Measurements from ENCODE around the gene ABLIM3.

ABLIM3 gene

DNA sequence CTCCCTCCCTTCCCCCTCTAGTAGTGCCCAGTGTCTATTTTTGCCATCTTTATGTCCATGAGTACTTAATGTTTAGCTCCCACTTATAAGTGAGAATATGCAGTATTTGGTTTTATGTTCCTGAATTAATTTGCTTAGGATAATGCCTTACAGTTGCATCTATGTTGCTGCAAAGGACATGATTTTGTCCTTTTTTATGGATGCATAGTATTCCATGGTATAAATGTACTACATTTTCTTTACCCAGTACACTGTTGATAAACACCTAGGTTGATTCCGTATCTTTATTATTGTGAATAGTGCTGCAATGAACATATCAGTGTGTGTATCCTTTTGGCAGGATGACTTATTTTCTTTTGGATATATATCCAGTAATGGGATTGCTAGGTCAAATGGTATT lies 3.8 kb downstream of the ABLIM3 start:
- H3K27me3 ChIP-seq (ENCODE audit: insufficient read depth, low read length) = no peaks in the 10 kb centered on the region
- H3K27ac ChIP-seq (ENCODE audit: low read depth, low read length) = no peak overlapping the region
- peaks cover 44% of the 10 kb centered on the region for H3K4me1 ChIP-seq (ENCODE audit: control insufficient read depth, insufficient read depth, low read length, unreplicated experiment)
- no peak overlapping the region for H2AFZ ChIP-seq (ENCODE audit: low read length, unreplicated experiment)
- peaks cover 91% of the 10 kb centered on the region for H3K79me2 ChIP-seq (ENCODE audit: control insufficient read depth, insufficient read depth, low read length, unreplicated experiment)
- peaks cover 37% of the 10 kb centered on the region for H3K36me3 ChIP-seq (ENCODE audit: insufficient read depth, low read length)
- H3K4me3 ChIP-seq (ENCODE audit: low read depth, low read length) = peak overlapping the region; percentile 75

DNA sequence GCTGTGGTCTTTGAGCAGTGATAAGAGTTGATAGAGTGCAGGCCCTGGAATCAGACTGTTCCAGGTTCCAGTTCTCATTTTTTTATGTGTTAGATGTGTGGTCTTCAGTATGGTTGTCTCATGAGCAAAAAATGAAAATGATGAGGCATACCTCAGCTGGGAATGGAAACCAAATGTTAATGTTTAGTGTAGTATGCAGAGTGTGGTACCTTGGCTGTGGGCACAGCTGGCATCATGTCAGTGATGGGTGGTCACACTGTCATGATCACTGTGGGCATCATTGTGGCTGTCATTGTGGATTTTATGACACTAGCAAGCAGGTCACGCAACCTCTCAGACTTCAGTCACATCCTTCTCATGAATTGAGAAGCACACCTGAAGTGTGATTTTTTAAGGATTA lies 6.4 kb downstream of the ABLIM3 start:
- Histone ChIP-seq H3K79me2 (ENCODE audit: control insufficient read depth, insufficient read depth, low read length, unreplicated experiment) (peaks cover 96% of the 10 kb centered on the region), H3K4me3 (ENCODE audit: low read depth, low read length) (peak overlapping the region; percentile 11; the same call in 1 of the 2 replicates), H3K27ac (ENCODE audit: low read depth, low read length) (no peak overlapping the region), H3K36me3 (ENCODE audit: insufficient read depth, low read length) (peaks cover 37% of the 10 kb centered on the region), H3K4me1 (ENCODE audit: control insufficient read depth, insufficient read depth, low read length, unreplicated experiment) (peaks cover 62% of the 10 kb centered on the region), H3K27me3 (ENCODE audit: insufficient read depth, low read length) (no peaks in the 10 kb centered on the region), H2AFZ (ENCODE audit: low read length, unreplicated experiment) (no peak overlapping the region)

DNA sequence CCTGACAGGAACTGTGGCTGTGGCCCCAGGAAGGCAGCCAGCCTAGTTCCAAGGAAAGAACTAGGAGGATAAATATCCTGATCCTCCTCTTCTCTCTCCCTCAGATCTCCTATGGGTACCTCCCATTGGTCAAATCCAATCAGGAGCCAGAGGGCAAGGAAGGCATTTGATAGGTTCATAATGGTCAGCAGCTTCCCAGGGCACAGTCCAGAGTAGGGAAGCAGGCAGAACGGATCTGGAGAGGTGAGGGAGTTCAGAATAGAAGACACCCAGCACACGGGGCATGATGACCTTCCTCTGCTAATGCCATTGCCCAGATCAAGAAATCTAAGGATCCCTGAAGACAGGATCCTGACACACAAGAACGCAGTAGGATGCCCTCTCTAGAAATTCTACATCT lies 8.6 kb downstream of the ABLIM3 start:
- Histone ChIP-seq H3K79me2 (ENCODE audit: control insufficient read depth, insufficient read depth, low read length, unreplicated experiment) (peaks cover 100% of the 10 kb centered on the region), H3K4me1 (ENCODE audit: control insufficient read depth, insufficient read depth, low read length, unreplicated experiment) (peaks cover 74% of the 10 kb centered on the region), H3K36me3 (ENCODE audit: insufficient read depth, low read length) (peaks cover 39% of the 10 kb centered on the region), H3K27me3 (ENCODE audit: insufficient read depth, low read length) (no peaks in the 10 kb centered on the region), H3K4me3 (ENCODE audit: low read depth, low read length) (peak overlapping the region; percentile 40; the same call in 1 of the 2 replicates), H3K27ac (ENCODE audit: low read depth, low read length) (peak overlapping the region; percentile 70), H2AFZ (ENCODE audit: low read length, unreplicated experiment) (no peak overlapping the region)

DNA sequence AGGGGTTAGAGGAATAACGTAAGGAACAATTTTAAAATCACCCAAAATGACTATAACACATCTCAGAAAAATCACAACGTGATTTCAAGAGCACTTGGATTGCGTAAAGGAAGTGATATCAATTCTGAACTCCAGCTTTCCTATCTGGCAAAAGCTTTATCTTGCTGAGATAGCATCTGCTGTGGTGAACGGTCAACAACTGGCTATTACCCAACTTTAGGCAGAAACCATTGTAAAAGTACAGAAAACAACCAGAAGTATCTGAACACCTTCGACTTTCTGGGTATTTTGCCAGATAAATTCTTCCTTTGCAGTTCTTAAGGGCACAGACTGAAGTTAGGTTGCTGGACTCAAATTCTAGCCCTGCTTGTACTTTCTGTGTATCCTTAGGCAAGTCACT lies 9.2 kb downstream of the ABLIM3 start:
- no peaks in the 10 kb centered on the region for H3K27me3 ChIP-seq (ENCODE audit: insufficient read depth, low read length)
- H3K4me3 ChIP-seq (ENCODE audit: low read depth, low read length) = peak overlapping the region; percentile 40; the same call in 1 of the 2 replicates
- no peak overlapping the region for H2AFZ ChIP-seq (ENCODE audit: low read length, unreplicated experiment)
- peak overlapping the region; percentile 70 for H3K27ac ChIP-seq (ENCODE audit: low read depth, low read length)
- H3K79me2 ChIP-seq (ENCODE audit: control insufficient read depth, insufficient read depth, low read length, unreplicated experiment) = peaks cover 100% of the 10 kb centered on the region
- H3K4me1 ChIP-seq (ENCODE audit: control insufficient read depth, insufficient read depth, low read length, unreplicated experiment) = peaks cover 77% of the 10 kb centered on the region
- H3K36me3 ChIP-seq (ENCODE audit: insufficient read depth, low read length) = peaks cover 37% of the 10 kb centered on the region

DNA sequence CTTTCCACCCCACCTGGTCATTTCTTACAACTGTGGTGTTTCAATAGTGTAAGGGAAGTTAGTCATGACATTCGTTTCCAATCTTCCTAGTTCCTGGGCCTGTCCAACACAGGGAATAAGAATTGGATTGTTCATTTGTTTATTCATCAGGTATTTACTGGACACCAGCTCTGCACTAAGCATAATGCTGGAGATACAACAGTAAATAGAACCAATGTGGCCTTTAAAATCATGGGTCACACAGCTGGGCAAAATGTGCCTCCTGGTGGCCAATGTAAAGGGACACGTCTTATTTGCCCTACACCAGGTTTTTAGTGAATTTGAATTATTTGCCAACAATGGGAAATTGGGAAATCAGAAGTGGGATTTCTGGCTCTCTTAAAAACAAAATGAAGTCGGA lies 10.4 kb downstream of the ABLIM3 start:
- peaks cover 90% of the 10 kb centered on the region for H3K4me1 ChIP-seq (ENCODE audit: control insufficient read depth, insufficient read depth, low read length, unreplicated experiment)
- H3K27ac ChIP-seq (ENCODE audit: low read depth, low read length) = peak overlapping the region; percentile 70
- H3K27me3 ChIP-seq (ENCODE audit: insufficient read depth, low read length) = no peaks in the 10 kb centered on the region
- peak overlapping the region; percentile 1; the same call in 1 of the 2 replicates for H3K4me3 ChIP-seq (ENCODE audit: low read depth, low read length)
- H2AFZ ChIP-seq (ENCODE audit: low read length, unreplicated experiment) = no peak overlapping the region
- H3K79me2 ChIP-seq (ENCODE audit: control insufficient read depth, insufficient read depth, low read length, unreplicated experiment) = peaks cover 100% of the 10 kb centered on the region
- peaks cover 25% of the 10 kb centered on the region for H3K36me3 ChIP-seq (ENCODE audit: insufficient read depth, low read length)

DNA sequence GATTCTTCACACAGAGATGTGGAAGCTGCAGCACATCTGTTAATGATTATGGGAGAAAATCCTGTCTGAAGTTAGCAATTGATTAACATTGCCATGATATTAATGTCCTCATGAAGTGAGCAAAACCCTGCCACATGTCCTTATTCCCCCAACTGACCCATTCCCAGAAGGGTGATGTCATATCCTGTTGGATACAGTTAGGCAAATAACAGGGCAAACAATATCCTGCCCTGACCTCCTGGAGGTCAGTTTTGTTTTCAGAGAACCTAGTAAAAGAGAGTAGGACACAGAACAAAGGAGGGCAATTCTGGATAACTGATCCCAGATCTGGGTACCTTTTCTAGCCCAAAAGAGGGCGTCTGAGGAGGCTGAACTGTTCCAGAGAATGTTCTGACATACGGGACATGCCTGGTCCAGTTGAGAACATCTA lies 11.0 kb downstream of the ABLIM3 start:
- peak overlapping the region; percentile 70 for H3K27ac ChIP-seq (ENCODE audit: low read depth, low read length)

DNA sequence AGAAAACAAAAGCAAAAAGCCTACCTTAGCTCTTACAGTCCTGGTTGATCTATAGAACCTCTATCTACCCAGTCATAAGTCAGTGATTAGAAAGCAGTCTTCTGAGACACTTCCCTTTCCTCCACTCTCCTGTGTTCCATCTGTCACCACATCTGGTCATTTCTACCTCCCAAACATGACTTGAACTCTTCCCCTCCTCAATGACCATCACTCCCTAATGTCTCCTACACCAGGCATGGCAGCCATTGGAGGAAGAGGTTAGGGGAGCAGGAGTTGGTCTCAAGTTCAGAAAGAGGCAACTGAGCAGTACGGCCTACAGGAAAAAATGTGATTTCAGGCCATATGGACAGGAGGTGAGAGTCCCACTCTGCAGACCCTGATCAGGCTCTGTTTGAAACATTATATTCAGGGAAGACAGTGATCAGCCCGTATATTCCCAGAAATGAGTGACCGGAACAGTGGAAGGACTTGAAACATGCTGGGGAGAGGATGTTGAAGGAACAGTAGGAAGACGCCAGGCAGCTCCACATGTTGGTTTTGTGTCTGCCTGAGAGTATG lies 12.0 kb downstream of the ABLIM3 start:
- Histone ChIP-seq H3K27me3 (ENCODE audit: insufficient read depth, low read length) (no peaks in the 10 kb centered on the region), H2AFZ (ENCODE audit: low read length, unreplicated experiment) (no peak overlapping the region), H3K4me3 (ENCODE audit: low read depth, low read length) (no peak overlapping the region), H3K4me1 (ENCODE audit: control insufficient read depth, insufficient read depth, low read length, unreplicated experiment) (peaks cover 91% of the 10 kb centered on the region), H3K27ac (ENCODE audit: low read depth, low read length) (peak overlapping the region; percentile 70), H3K79me2 (ENCODE audit: control insufficient read depth, insufficient read depth, low read length, unreplicated experiment) (peaks cover 100% of the 10 kb centered on the region), H3K36me3 (ENCODE audit: insufficient read depth, low read length) (0 out of 2 replicates have a peak, but pooled peaks cover 17% of the 10 kb centered on the region)

More for the DNA sequence above, 11.0 kb downstream of the ABLIM3 start:
- Histone ChIP-seq H3K36me3 (ENCODE audit: insufficient read depth, low read length) (peaks cover 22% of the 10 kb centered on the region), H2AFZ (ENCODE audit: low read length, unreplicated experiment) (no peak overlapping the region), H3K4me3 (ENCODE audit: low read depth, low read length) (peak overlapping the region; percentile 13; the same call in 1 of the 2 replicates), H3K4me1 (ENCODE audit: control insufficient read depth, insufficient read depth, low read length, unreplicated experiment) (peaks cover 94% of the 10 kb centered on the region), H3K79me2 (ENCODE audit: control insufficient read depth, insufficient read depth, low read length, unreplicated experiment) (peaks cover 100% of the 10 kb centered on the region), H3K27me3 (ENCODE audit: insufficient read depth, low read length) (no peaks in the 10 kb centered on the region)

DNA sequence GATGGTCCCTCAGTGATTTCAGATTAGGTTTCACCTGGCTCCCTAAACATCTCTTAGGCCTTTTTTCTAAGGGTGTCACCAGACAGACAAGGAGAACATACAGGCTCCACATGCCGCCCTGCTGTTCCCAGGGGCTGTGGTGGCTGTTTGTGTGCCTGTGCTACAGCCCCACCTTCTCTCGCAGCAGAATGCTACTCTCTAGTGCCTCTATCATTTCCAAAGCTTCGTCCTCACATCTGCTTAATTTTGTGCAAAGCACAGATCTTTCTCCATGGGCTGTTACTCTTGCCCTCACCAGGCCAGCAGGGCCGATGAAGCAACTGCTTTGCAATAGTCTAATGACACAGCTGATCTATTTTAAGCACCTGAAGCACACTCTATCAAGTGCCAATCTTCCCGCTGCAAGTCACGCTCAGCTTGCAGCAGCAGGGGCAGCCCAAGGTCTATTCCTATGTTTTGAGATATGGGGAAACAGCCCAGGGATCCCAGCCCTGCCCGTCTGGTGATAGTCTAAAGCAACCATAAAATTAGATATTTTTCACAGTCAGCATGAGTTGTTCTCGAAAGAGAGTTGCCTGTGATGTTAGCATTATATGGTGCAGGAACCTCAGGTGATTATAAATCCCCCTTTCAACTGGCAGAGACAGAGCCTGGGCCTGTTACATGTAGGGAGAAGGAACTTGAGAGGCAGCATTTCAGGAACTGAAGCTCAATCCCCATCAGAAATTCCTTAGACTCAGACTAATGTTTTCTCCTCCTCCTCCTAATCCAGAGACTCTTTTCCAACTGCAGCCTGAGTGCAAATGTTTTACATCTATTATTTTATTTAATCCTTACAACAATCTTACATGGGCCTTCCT lies 12.7 kb downstream of the ABLIM3 start:
- peaks cover 99% of the 10 kb centered on the region for H3K79me2 ChIP-seq (ENCODE audit: control insufficient read depth, insufficient read depth, low read length, unreplicated experiment)
- H3K4me3 ChIP-seq (ENCODE audit: low read depth, low read length) = no peak overlapping the region
- no peaks in the 10 kb centered on the region for H3K27me3 ChIP-seq (ENCODE audit: insufficient read depth, low read length)
- no peak overlapping the region for H2AFZ ChIP-seq (ENCODE audit: low read length, unreplicated experiment)
- H3K27ac ChIP-seq (ENCODE audit: low read depth, low read length) = peak overlapping the region; percentile 70
- 0 out of 2 replicates have a peak, but pooled peaks cover 12% of the 10 kb centered on the region for H3K36me3 ChIP-seq (ENCODE audit: insufficient read depth, low read length)
- peaks cover 92% of the 10 kb centered on the region for H3K4me1 ChIP-seq (ENCODE audit: control insufficient read depth, insufficient read depth, low read length, unreplicated experiment)

DNA sequence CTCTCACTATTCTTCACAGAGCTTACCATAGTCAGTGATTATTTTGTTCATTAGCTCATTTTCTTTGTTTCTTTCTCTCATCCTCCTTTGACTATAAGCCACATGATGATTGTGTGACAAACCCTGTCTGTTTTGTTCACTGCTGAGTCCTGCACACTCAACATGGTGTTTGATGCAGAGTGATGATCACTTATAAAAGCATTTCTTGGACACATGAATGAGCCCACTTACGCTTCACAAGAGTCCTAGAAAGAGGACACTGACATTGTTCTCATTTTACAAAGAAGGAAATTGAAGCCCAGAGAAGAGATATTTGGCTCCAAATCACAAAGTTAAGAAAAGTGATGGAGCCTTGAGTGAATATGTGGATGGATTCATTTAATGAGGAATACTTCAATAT lies 13.4 kb downstream of the ABLIM3 start:
- no peak overlapping the region for H3K4me3 ChIP-seq (ENCODE audit: low read depth, low read length)
- no peak overlapping the region for H2AFZ ChIP-seq (ENCODE audit: low read length, unreplicated experiment)
- H3K4me1 ChIP-seq (ENCODE audit: control insufficient read depth, insufficient read depth, low read length, unreplicated experiment) = peaks cover 92% of the 10 kb centered on the region
- peak overlapping the region; percentile 58 for H3K27ac ChIP-seq (ENCODE audit: low read depth, low read length)
- peaks cover 99% of the 10 kb centered on the region for H3K79me2 ChIP-seq (ENCODE audit: control insufficient read depth, insufficient read depth, low read length, unreplicated experiment)
- H3K27me3 ChIP-seq (ENCODE audit: insufficient read depth, low read length) = no peaks in the 10 kb centered on the region
- H3K36me3 ChIP-seq (ENCODE audit: insufficient read depth, low read length) = 0 out of 2 replicates have a peak, but pooled peaks cover 12% of the 10 kb centered on the region

DNA sequence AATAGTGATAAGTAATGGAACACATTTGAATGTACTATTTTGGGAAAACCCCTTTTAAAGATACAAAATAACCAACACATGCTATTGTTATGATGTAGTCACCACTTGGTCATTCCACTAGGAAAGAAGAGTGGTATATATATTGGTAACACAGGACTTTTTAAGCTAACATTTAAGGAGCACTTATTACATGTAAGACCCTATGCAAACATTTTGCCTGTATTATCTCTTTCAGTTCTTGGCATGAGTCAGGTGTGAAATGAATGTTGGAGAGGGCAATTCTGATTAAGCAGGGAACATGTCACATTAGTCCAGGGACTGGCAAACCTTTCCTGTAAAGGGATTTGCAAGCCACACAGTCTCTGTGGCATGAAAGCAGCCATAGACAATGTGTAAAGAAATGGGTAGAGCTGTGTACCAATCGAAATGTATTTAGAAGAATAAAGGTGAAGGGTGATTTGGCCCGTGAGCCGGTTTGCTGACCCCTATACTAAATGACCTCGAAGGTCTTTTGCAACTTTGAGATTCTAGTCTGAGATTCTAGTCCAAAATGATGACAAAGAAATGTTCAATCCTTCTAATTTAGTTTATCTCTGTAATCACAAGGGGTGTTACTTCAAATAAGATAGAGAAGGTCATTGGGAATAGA lies 15.3 kb downstream of the ABLIM3 start:
- H3K79me2 ChIP-seq (ENCODE audit: control insufficient read depth, insufficient read depth, low read length, unreplicated experiment) = peaks cover 99% of the 10 kb centered on the region
- no peaks in the 10 kb centered on the region for H3K27me3 ChIP-seq (ENCODE audit: insufficient read depth, low read length)
- peaks cover 89% of the 10 kb centered on the region for H3K4me1 ChIP-seq (ENCODE audit: control insufficient read depth, insufficient read depth, low read length, unreplicated experiment)
- H3K4me3 ChIP-seq (ENCODE audit: low read depth, low read length) = no peak overlapping the region
- H2AFZ ChIP-seq (ENCODE audit: low read length, unreplicated experiment) = no peak overlapping the region
- peak overlapping the region; percentile 39; the same call in 1 of the 2 replicates for H3K27ac ChIP-seq (ENCODE audit: low read depth, low read length)
- 0 out of 2 replicates have a peak, but pooled peaks cover 12% of the 10 kb centered on the region for H3K36me3 ChIP-seq (ENCODE audit: insufficient read depth, low read length)
